GM18511 (cell line): ENCODE data around the gene UGT1A5.
A peak's percentile ranks its signal among the peaks of the same experiment; 100 is the strongest.

ENCODE experiments used
- ATAC-seq: cut with Tn5 transposase; IDR thresholded peaks from one replicate; pipeline ENCODE4 v1.9.1; 2021; ENCODE audit warnings: mild to moderate bottlenecking, moderate library complexity; ENCODE audit not compliant: unreplicated experiment

The UGT1A5 gene

GRCh38 chr2:233775414-233775813 is 62.7 kb downstream of the UGT1A5 start:
- ATAC-seq, result no peak

- ATAC-seq, result no peak
Measured at GRCh38 chr2:233778030-233778429, 65.3 kb downstream of the UGT1A5 start, which contains the start of gene MROH2A. TSS of gene MROH2A (plus strand) at chr2:233778330. CDS start at chr2:233779359, 1,029 bp downstream.

- no peak for ATAC-seq
Measured at GRCh38 chr2:233779722-233780121, 67.0 kb downstream of the UGT1A5 start.

GRCh38 chr2:233780771-233781170 is 68.1 kb downstream of the UGT1A5 start:
- no peak for ATAC-seq

- ATAC-seq, result no peak
Measured at GRCh38 chr2:233789554-233789953, 76.8 kb downstream of the UGT1A5 start.

GRCh38 chr2:233791151-233791882 is 78.6 kb downstream of the UGT1A5 start:
- no peak for ATAC-seq

- no peak for ATAC-seq
Measured at GRCh38 chr2:233791883-233792329, 79.2 kb downstream of the UGT1A5 start.

- ATAC-seq, result no peak
Measured at GRCh38 chr2:233792720-233793119, 80.0 kb downstream of the UGT1A5 start.

GRCh38 chr2:233793465-233794127 is 80.9 kb downstream of the UGT1A5 start:
- no peak for ATAC-seq

- no peak for ATAC-seq
Measured at GRCh38 chr2:233794128-233794658, 81.5 kb downstream of the UGT1A5 start.

GRCh38 chr2:233795735-233796171 is 83.0 kb downstream of the UGT1A5 start:
- no peak for ATAC-seq

- no peak for ATAC-seq
Measured at GRCh38 chr2:233796254-233796653, 83.5 kb downstream of the UGT1A5 start.

GRCh38 chr2:233798335-233799086 is 85.8 kb downstream of the UGT1A5 start:
- ATAC-seq, result no peak

GRCh38 chr2:233799087-233799665 is 86.5 kb downstream of the UGT1A5 start:
- ATAC-seq, result no peak

GRCh38 chr2:233799716-233800115 is 87.0 kb downstream of the UGT1A5 start:
- no peak for ATAC-seq

GRCh38 chr2:233800208-233800607 is 87.5 kb downstream of the UGT1A5 start:
- no peak for ATAC-seq

- ATAC-seq, result peak; percentile 64
Measured at GRCh38 chr2:233801357-233802131, 88.8 kb downstream of the UGT1A5 start.

GRCh38 chr2:233802132-233802815 is 89.6 kb downstream of the UGT1A5 start:
- no peak for ATAC-seq

- no peak for ATAC-seq
Measured at GRCh38 chr2:233803292-233803911, 90.7 kb downstream of the UGT1A5 start.
